Measurements from ENCODE around the gene EMP3. TPM values are rescaled to one million over a fixed set of nuclear protein-coding genes. Genes with fewer than 3 reads are reported as not detected.
A peak's percentile ranks its signal among the peaks of the same experiment; 100 is the strongest.

The EMP3 gene
- total and polyA plus RNA-seq, 2 of the 13 experiments (the other 11 are each of a cell fraction or from before 2014, with no cell fraction given): 2.2 to 7.8 TPM

GRCh38 chr19:48308631-48309586 is 16.4 kb upstream of the EMP3 start (continued):
- no peak for TF ChIP-seq HMGXB3 (CRISPR knock-in tag; IDR thresholded peaks at IDR 0.05; ENCODE audit: borderline replicate concordance)
- no peak for TF ChIP-seq EHMT2 (IDR thresholded peaks at IDR 0.05; ENCODE audit: borderline replicate concordance, low read depth, low read length)
- no peak for TF ChIP-seq SP2 (CRISPR knock-in tag; IDR thresholded peaks at IDR 0.05)
- peak; percentile 7 for TF ChIP-seq PATZ1 (CRISPR knock-in tag; IDR thresholded peaks at IDR 0.05)
- TF ChIP-seq PAWR (CRISPR knock-in tag; IDR thresholded peaks at IDR 0.05; ENCODE audit: borderline replicate concordance): no peak
- no peak for TF ChIP-seq CSRNP2 (CRISPR knock-in tag; conservative IDR thresholded peaks at IDR 0.05; ENCODE audit: low read depth)
- no peak for TF ChIP-seq ZSCAN29 (CRISPR knock-in tag; conservative IDR thresholded peaks at IDR 0.05)
- TF ChIP-seq BCL3 (CRISPR knock-in tag; IDR thresholded peaks at IDR 0.05): peak; percentile 34; the same call in 1 of the 2 replicates
- TF ChIP-seq SRF (IDR thresholded peaks at IDR 0.05; ENCODE audit: low read depth, low read length): 0 out of 2 replicates have a peak, but pooled peaks have one; percentile 12
- TF ChIP-seq ZFP82 (CRISPR knock-in tag; IDR thresholded peaks at IDR 0.05; ENCODE audit: borderline replicate concordance): no peak
- no peak for TF ChIP-seq ZNF276 (CRISPR knock-in tag; IDR thresholded peaks at IDR 0.05; ENCODE audit: low read depth)
- 0 out of 2 replicates have a peak, but pooled peaks have one; percentile 18 for TF ChIP-seq NFKB2 (CRISPR knock-in tag; IDR thresholded peaks at IDR 0.05; ENCODE audit: borderline replicate concordance)
- peak; percentile 8; the same call in 1 of the 2 replicates for TF ChIP-seq GATAD1 (CRISPR knock-in tag; IDR thresholded peaks at IDR 0.05)
- no peak for TF ChIP-seq TBL1XR1 (IDR thresholded peaks at IDR 0.05; ENCODE audit: borderline replicate concordance, low read length, partially characterized antibody)
- peak; percentile 17; the same call in 1 of the 2 replicates for TF ChIP-seq MED1 (CRISPR knock-in tag; IDR thresholded peaks at IDR 0.05)
- TF ChIP-seq ZNF232 (CRISPR knock-in tag; IDR thresholded peaks at IDR 0.05; ENCODE audit: borderline replicate concordance): 0 out of 2 replicates have a peak, but pooled peaks have one; percentile 27
